K562 (cell line): Measurements from ENCODE around the gene COQ5. TPM values are rescaled to one million over a fixed set of nuclear protein-coding genes. Genes with fewer than 3 reads are reported as not detected.

Experiments
- ATAC-seq: fragments of 200-7000 bp; cut with Tn5 transposase; 3 replicates; pipeline ENCODE4 v1.9.1; 2020; ENCODE audit warnings: moderate library complexity
- BruUV-seq: library from RNA; stranded (reverse); fragments of 400-500 nt; replicated peaks from 2 replicates; lab custom pipeline; 2021; lab: Mats Ljungman, UMichigan
- CTCF ChIA-PET: fragments of 300-600 bp; formaldehyde crosslinking; extraction: SDS; loops from one replicate; lab custom pipeline; 2021; ENCODE audit warnings: low intra/inter-chr PET ratio; lab: Yijun Ruan, JAX
- POLR2A ChIA-PET: fragments of 300-600, 350-650 bp; sonication (Branson Sonifier 250); formaldehyde crosslinking; extraction: SDS; loops from one replicate; lab custom pipeline; 2021; ENCODE audit warnings: antibody characterized with exemption, inconsistent platforms; lab: Yijun Ruan, JAX
- DNase-seq, 4 experiments: peaks; one replicate each; pipeline versions ENCODE4 v3.0.0 to v3.0.0-alpha.2; 2011 to 2018; ENCODE audit warnings: low spot score in 3 of 4, mixed read lengths in 3 of 4; ENCODE audit errors: extremely low read depth in 1 of 4
- FAIRE-seq: peaks from 2 replicates; lab custom pipeline; 2011; peaks lifted over from hg19 to GRCh38; lab: Jason Lieb, UNC
- H2AFZ ChIP-seq: 2 replicates; pipeline ENCODE4 v1.6.0; 2011; ENCODE audit warnings: low read depth, low read length, control low read depth, inconsistent platforms
- H3K27ac ChIP-seq: fragments of 200-600 bp; 3 replicates; pipeline ENCODE4 v1.8.0; 2011; ENCODE audit warnings: low read depth, mild to moderate bottlenecking, control low read depth, inconsistent platforms, low read length, moderate library complexity, mixed read lengths; ENCODE audit errors: extremely low read depth
- H3K27me3 ChIP-seq, 2 experiments: fragments of 300-600 bp in 1 of 2; 2 replicates in 1 of 2; 3 replicates in 1 of 2; pipeline versions ENCODE4 v1.6.0 to v1.8.0; 2011; ENCODE audit warnings: inconsistent platforms in 2 of 2, low read length in 2 of 2, mild to moderate bottlenecking in 1 of 2, mixed read lengths in 1 of 2, moderate library complexity in 1 of 2; ENCODE audit not compliant: control insufficient read depth in 2 of 2, insufficient read depth in 2 of 2
- H3K36me3 ChIP-seq: fragments of 300-600 bp; 3 replicates; pipeline ENCODE4 v1.8.0; 2011; ENCODE audit warnings: mild to moderate bottlenecking, low read length, inconsistent platforms; ENCODE audit not compliant: control insufficient read depth, insufficient read depth
- H3K4me1 ChIP-seq, 2 experiments: fragments of 200-600 bp in 1 of 2; replicated peaks in 1 of 2; 2 replicates in 1 of 2; 3 replicates in 1 of 2; pipeline versions ENCODE4 v1.5.1 to v1.8.0; 2011; ENCODE audit warnings: inconsistent platforms in 2 of 2, low read length in 2 of 2, mild to moderate bottlenecking in 1 of 2, mixed read lengths in 1 of 2, moderate library complexity in 1 of 2; ENCODE audit not compliant: control insufficient read depth in 2 of 2, insufficient read depth in 2 of 2
- H3K4me2 ChIP-seq: 2 replicates; pipeline ENCODE4 v1.6.1; 2011; ENCODE audit warnings: low read length, control low read depth, inconsistent platforms, mixed read lengths; ENCODE audit not compliant: insufficient read depth
- H3K4me3 ChIP-seq: fragments of 200-600 bp; sonication (generic), shearing (Covaris generic); 2 replicates; pipeline ENCODE4 v1.5.1; 2016; ENCODE audit warnings: control low read depth, inconsistent platforms
- H3K79me2 ChIP-seq: fragments of 200-600 bp; 3 replicates; pipeline ENCODE4 v1.8.0; 2011; ENCODE audit warnings: low read length, inconsistent platforms; ENCODE audit not compliant: control insufficient read depth, insufficient read depth
- H3K9ac ChIP-seq, 2 experiments: 2 replicates each; pipeline versions ENCODE4 v1.6.0 to v1.6.1; 2011; ENCODE audit warnings: low read depth in 2 of 2, low read length in 2 of 2, control low read depth in 1 of 2, inconsistent platforms in 1 of 2, mild to moderate bottlenecking in 1 of 2, mixed read lengths in 1 of 2; ENCODE audit not compliant: insufficient read depth in 1 of 2
- H3K9me1 ChIP-seq: one replicate; pipeline ENCODE4 v1.6.0; 2011; ENCODE audit warnings: inconsistent platforms, mild to moderate bottlenecking, low read length, moderate library complexity; ENCODE audit not compliant: control insufficient read depth, insufficient read depth
- H3K9me3 ChIP-seq: replicated peaks from 2 replicates; pipeline ENCODE4 v1.5.1; 2011; ENCODE audit warnings: low read depth, low read length, inconsistent platforms; ENCODE audit not compliant: control insufficient read depth, insufficient read depth
- H4K20me1 ChIP-seq: replicated peaks from 2 replicates; pipeline ENCODE4 v1.6.1; 2011; ENCODE audit warnings: low read length, inconsistent platforms, mixed read lengths; ENCODE audit not compliant: control insufficient read depth, insufficient read depth
- EHMT2 ChIP-seq: fragments of 450-650 bp; IDR thresholded peaks from 2 replicates; pipeline ENCODE4 v1.6.1; 2018; ENCODE audit warnings: antibody characterized with exemption
- ELF1 ChIP-seq: fragments of 200-800 bp; sonication (Bioruptor generic); IDR thresholded peaks from 2 replicates; pipeline ENCODE4 v1.6.1; 2016; ENCODE audit warnings: missing genetic modification characterization, missing compliant biosample characterization
- ILK ChIP-seq: fragments of 450-650 bp; IDR thresholded peaks from 2 replicates; pipeline ENCODE4 v1.6.1; 2016; ENCODE audit warnings: missing genetic modification characterization, low read depth, mild to moderate bottlenecking, missing compliant biosample characterization, moderate library complexity, borderline replicate concordance
- JUN ChIP-seq, 2 experiments: sonication (generic) in 1 of 2; formaldehyde crosslinking in 1 of 2; IDR thresholded peaks; 2 replicates each; pipeline versions ENCODE4 v1.6.1 to v1.8.0; 2012 to 2022; ENCODE audit warnings: borderline replicate concordance in 2 of 2, mild to moderate bottlenecking in 2 of 2, improper control_type of control experiment in 1 of 2, low read depth in 1 of 2, low read length in 1 of 2, missing genetic modification reagents in 1 of 2
- KLF10 ChIP-seq: fragments of 250-450 bp; sonication (Bioruptor Pico); IDR thresholded peaks from 2 replicates; pipeline ENCODE4 v1.6.1; 2021; ENCODE audit warnings: matching md5 sums
- MCM5 ChIP-seq: fragments of 450-650 bp; IDR thresholded peaks from 2 replicates; pipeline ENCODE4 v1.6.1; 2016; ENCODE audit warnings: low read depth
- PTBP1 ChIP-seq: fragments of 200-400 bp; formaldehyde crosslinking; IDR thresholded peaks from 2 replicates; pipeline ENCODE4 v1.6.1; 2017; ENCODE audit warnings: low read depth, low read length
- RCOR1 ChIP-seq, 2 experiments: IDR thresholded peaks; 2 replicates each; pipeline ENCODE4 v1.6.1; 2012; ENCODE audit warnings: low read depth in 2 of 2, low read length in 2 of 2, borderline replicate concordance in 1 of 2, improper control_type of control experiment in 1 of 2
- RUNX1 ChIP-seq: sonication (generic); IDR thresholded peaks from 2 replicates; pipeline ENCODE4 v1.6.1; 2016; ENCODE audit warnings: antibody characterized with exemption, low read depth
- SMAD3 ChIP-seq: fragments of 450-650 bp; formaldehyde crosslinking; conservative IDR thresholded peaks from 2 replicates; pipeline ENCODE4 v1.4.0; 2020; ENCODE audit warnings: mild to moderate bottlenecking
- SRSF9 ChIP-seq: fragments of 200-400 bp; formaldehyde crosslinking; IDR thresholded peaks from 2 replicates; pipeline ENCODE4 v1.6.1; 2017; ENCODE audit warnings: low read depth, low read length, borderline replicate concordance
- WGBS: fragments of 100-300 bp; shearing (Covaris generic); methylation state at CpG from one replicate; pipeline ENCODE4 v1.1.6; 2016; ENCODE audit warnings: low coverage, mixed read lengths; ENCODE audit not compliant: insufficient coverage; ENCODE audit errors: missing lambda C conversion rate; 5-methylcytosine and 5-hydroxymethylcytosine counted together
- in situ Hi-C: fragments of 300-500 bp; cut with MboI; formaldehyde crosslinking; loops from 4 replicates; pipeline ENCODE4 v1.15.0; 2018; ENCODE audit warnings: inconsistent platforms, mixed read lengths
- intact Hi-C: fragments of 100-400 bp; cut with micrococcal nuclease; formaldehyde crosslinking; loops from 2 replicates; pipeline ENCODE4 v1.14.2; 2022
- polyA plus RNA-seq, 8 experiments: library from polyadenylated mRNA; depleted of rRNA in 4 of 8; stranded (reverse) in 5 of 8; unstranded in 3 of 8; fragments of >200 nt; fragmentation: Nextera tagmentation in 2 of 8; fragmentation: Illumina TruSeq in 1 of 8; extraction: Ambion mirVana in 2 of 8; extraction: Trizol in 1 of 8; gene quantifications; 2 replicates each; pipeline versions ENCODE4 v1.2.1 to v1.2.3, GENCODE V29; 2011 to 2014; ENCODE audit warnings: inconsistent platforms in 1 of 8, missing spikeins in 1 of 8
- total RNA-seq, 7 experiments: library from RNA; depleted of rRNA in 6 of 7; stranded (reverse); fragments of >200 nt in 6 of 7; fragmentation: Illumina TruSeq in 2 of 7; extraction: Trizol in 2 of 7; gene quantifications; 2 replicates each; pipeline versions ENCODE4 v1.2.1 to v1.2.3, GENCODE V29; 2011 to 2021; ENCODE audit warnings: low replicate concordance in 1 of 7
- TF ChIP-seq, protein P1 (sequence below): fragments of 450-650 bp; formaldehyde crosslinking; IDR thresholded peaks from 2 replicates; pipeline ENCODE4 v1.4.0; 2022; ENCODE audit warnings: mild to moderate bottlenecking, moderate library complexity

Gene COQ5
- total and polyA plus RNA-seq, 9 of the 15 experiments (the other 6 are each of a cell fraction or from before 2014, with no cell fraction given), result 19.2 to 59.7 (median 30.4) TPM

DNA sequence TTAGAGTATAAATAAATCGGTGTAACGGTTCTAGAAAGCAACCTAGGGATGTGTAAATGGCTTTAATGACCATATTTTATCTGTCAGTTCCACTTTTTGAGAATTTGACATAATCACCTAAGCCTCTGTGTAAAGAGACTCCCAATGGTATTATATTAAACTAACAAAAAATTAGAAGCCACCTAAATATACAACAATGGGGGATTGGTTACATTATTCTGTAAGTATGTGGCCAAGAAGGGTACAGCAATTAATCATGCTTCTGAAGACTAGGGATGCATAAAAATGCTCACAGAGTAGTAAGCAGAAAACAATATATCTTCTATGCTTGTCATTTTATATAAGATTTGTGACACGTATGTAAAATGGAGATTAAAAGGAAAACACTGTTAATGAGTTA is 15.7 kb upstream of the COQ5 start:
- FAIRE-seq (no peak), ATAC-seq (no peak), DNase-seq (no peak)
- Histone ChIP-seq H3K36me3 (peaks cover 68% of the 10 kb centered on the region), H3K27ac (no peak overlapping the region), H3K4me2 (no peak overlapping the region), H2AFZ (no peak overlapping the region), H3K4me1 (peaks cover 11 to 15% of the 10 kb centered on the region in 2 experiments; a peak in 4 of 5 replicates), H3K9me3 (no peaks in the 10 kb centered on the region), H3K9me1 (no peaks in the 10 kb centered on the region), H3K9ac (no peak overlapping the region), H4K20me1 (peaks cover 32% of the 10 kb centered on the region), H3K27me3 (no peaks in the 10 kb centered on the region), H3K4me3 (no peak overlapping the region), H3K79me2 (peaks cover 70% of the 10 kb centered on the region)
- BruUV-seq, result no TSS peak
- ChIA-PET POLR2A (interaction anchor here (0.6 to 2.2 kb wide), 3 partner anchors 10 to 34 kb away, joined by 3 to 9 read pairs (median 3); no protein-coding TSS in a partner anchor), CTCF (no interaction called here)
- in situ Hi-C loops (no loop called here), intact Hi-C loops (no loop called here)
- TF ChIP-seq SMAD3 (CRISPR knock-in tag), result no peak
- TF ChIP-seq RUNX1, result no peak
- TF ChIP-seq MCM5, result no peak
- TF ChIP-seq, protein P1, sequence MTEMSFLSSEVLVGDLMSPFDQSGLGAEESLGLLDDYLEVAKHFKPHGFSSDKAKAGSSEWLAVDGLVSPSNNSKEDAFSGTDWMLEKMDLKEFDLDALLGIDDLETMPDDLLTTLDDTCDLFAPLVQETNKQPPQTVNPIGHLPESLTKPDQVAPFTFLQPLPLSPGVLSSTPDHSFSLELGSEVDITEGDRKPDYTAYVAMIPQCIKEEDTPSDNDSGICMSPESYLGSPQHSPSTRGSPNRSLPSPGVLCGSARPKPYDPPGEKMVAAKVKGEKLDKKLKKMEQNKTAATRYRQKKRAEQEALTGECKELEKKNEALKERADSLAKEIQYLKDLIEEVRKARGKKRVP (CRISPR knock-in tag), result no peak
- no peak for TF ChIP-seq ELF1
- no peak for TF ChIP-seq SRSF9
- no peak for TF ChIP-seq ILK (tag)
- TF ChIP-seq PTBP1, result no peak
- no peak for TF ChIP-seq EHMT2
- TF ChIP-seq KLF10 (CRISPR knock-in tag), result no peak
- TF ChIP-seq JUN (IDR thresholded peaks at IDR 0.05; ENCODE audit: borderline replicate concordance, low read depth, low read length), result no peak
- TF ChIP-seq JUN (CRISPR knock-in tag; IDR thresholded peaks at IDR 0.05; ENCODE audit: borderline replicate concordance), result no peak
- no peak for TF ChIP-seq RCOR1 (IDR thresholded peaks at IDR 0.05; ENCODE audit: borderline replicate concordance in 1 of 2, low read depth in 2 of 2, low read length in 2 of 2)
- whole genome bisulfite sequencing, result 96% methylated on average over 3 of the region's 3 CpGs
